H1 (cell line): ENCODE data around the gene STX18. TPM values are rescaled to one million over a fixed set of nuclear protein-coding genes. Genes with fewer than 3 reads are reported as not detected.

Experiments used
- ATF3 ChIP-seq: IDR thresholded peaks from 2 replicates; pipeline ENCODE4 v1.6.1; 2011; ENCODE audit warnings: low read depth, mild to moderate bottlenecking, low read length; ENCODE audit not compliant: insufficient read depth
- CHD7 ChIP-seq: fragments of 300-600 bp; sonication (generic); IDR thresholded peaks from 2 replicates; pipeline ENCODE4 v1.7.1; 2012; ENCODE audit warnings: low read length, moderate library complexity, mild to moderate bottlenecking, inconsistent platforms; ENCODE audit not compliant: insufficient replicate concordance
- EZH2 ChIP-seq: fragments of 200-600 bp; sonication (generic); IDR thresholded peaks from 2 replicates; pipeline ENCODE4 v1.7.1; 2012; ENCODE audit warnings: low read depth, mild to moderate bottlenecking, moderate library complexity, low read length, inconsistent platforms; ENCODE audit not compliant: severe bottlenecking
- polyA plus RNA-seq, 7 experiments: library from polyadenylated mRNA; depleted of rRNA in 3 of 7; stranded (reverse) in 5 of 7; unstranded in 2 of 7; fragments of >200 nt in 5 of 7; fragments of 200-250 nt in 2 of 7; gene quantifications; 1 replicate in 5 of 7; 2 replicates in 1 of 7; 4 replicates in 1 of 7; pipeline versions ENCODE4 v1.2.1 to v1.2.3, GENCODE V29; 2011 to 2013; ENCODE audit warnings: missing spikeins in 2 of 7, mixed read lengths in 2 of 7
- total RNA-seq: library from RNA; stranded (reverse); fragmentation: NEBNext Ultra II Directional; extraction: Animal tissue kit (Norgen Biotek cat#: 25700); gene quantifications from 2 replicates; pipeline ENCODE4 v1.2.1, GENCODE V29; 2021

The STX18 gene
- total and polyA plus RNA-seq, 2 of the 8 experiments (the other 6 are each of a cell fraction or from before 2014, with no cell fraction given), result 14.6 to 18.3 TPM

- TF ChIP-seq CHD7 (no peak), ATF3 (no peak), EZH2 (no peak)
Measured at GRCh38 chr4:4526401-4526800, 15.4 kb downstream of the STX18 start (continued).
